Hypothalamus (tissue), 51 donors: ENCODE data around the gene DOK6.
"Not testable (repeated sequence)": the region's sequence is repeated elsewhere in the genome, so short reads cannot be mapped to it uniquely, and the experiment has no call there.

Experiments used
- DNase-seq, 51 donors: peaks; one replicate each; lab custom pipeline; 2025; lab: John Stamatoyannopoulos, UW

Gene DOK6

GRCh38 chr18:69617408-69617807 lies 216.7 kb downstream of the DOK6 start:
- DNase-seq = no peak

- DNase-seq = no peak
These were observed 217.2 kb downstream of the DOK6 start for GRCh38 chr18:69617888-69618287.

GRCh38 chr18:69622184-69622583 lies 221.5 kb downstream of the DOK6 start:
- no peak for DNase-seq

- DNase-seq = no peak
These were observed 222.3 kb downstream of the DOK6 start for GRCh38 chr18:69622961-69623360.

- no peak for DNase-seq
These were observed 225.5 kb downstream of the DOK6 start for GRCh38 chr18:69626171-69626570.

- DNase-seq = no peak
These were observed 226.1 kb downstream of the DOK6 start for GRCh38 chr18:69626643-69627242.

GRCh38 chr18:69628774-69629359 lies 228.2 kb downstream of the DOK6 start:
- DNase-seq = no peak

GRCh38 chr18:69631281-69631680 lies 230.6 kb downstream of the DOK6 start:
- DNase-seq = no peak

- DNase-seq = no peak
These were observed 234.8 kb downstream of the DOK6 start for GRCh38 chr18:69635482-69635881.

GRCh38 chr18:69636529-69637301 lies 236.0 kb downstream of the DOK6 start:
- no peak for DNase-seq

GRCh38 chr18:69638056-69638455 lies 237.4 kb downstream of the DOK6 start:
- no peak for DNase-seq

- DNase-seq = no peak
These were observed 247.0 kb downstream of the DOK6 start for GRCh38 chr18:69647702-69648101.

- DNase-seq = no peak
These were observed 247.8 kb downstream of the DOK6 start for GRCh38 chr18:69648486-69648885.

GRCh38 chr18:69649684-69650083 lies 249.0 kb downstream of the DOK6 start:
- DNase-seq = no peak

GRCh38 chr18:69651243-69651642 lies 250.6 kb downstream of the DOK6 start:
- no peak for DNase-seq

- DNase-seq = no peak
These were observed 255.1 kb downstream of the DOK6 start for GRCh38 chr18:69655816-69656215.

- no peak for DNase-seq
These were observed 257.4 kb downstream of the DOK6 start for GRCh38 chr18:69658103-69658502.

GRCh38 chr18:69658685-69659084 lies 258.0 kb downstream of the DOK6 start:
- DNase-seq = no peak

- DNase-seq = no peak
These were observed 258.5 kb downstream of the DOK6 start for GRCh38 chr18:69659142-69659651.

GRCh38 chr18:69662090-69662489 lies 261.4 kb downstream of the DOK6 start:
- DNase-seq = not testable (repeated sequence)

GRCh38 chr18:69664399-69664798 lies 263.7 kb downstream of the DOK6 start:
- no peak for DNase-seq
